Uterus (tissue), 4 donors: ENCODE data around the gene PTPRN2. TPM values are rescaled to one million over a fixed set of nuclear protein-coding genes. Genes with fewer than 3 reads are reported as not detected.

Experiments used
- DNase-seq, 2 donors: peaks; one replicate each; pipeline ENCODE4 v3.0.0-alpha.2; 2019 to 2020
- H3K27ac ChIP-seq, 2 donors: fragments of 200-600 bp; sonication (generic); 1 replicate in 1 of 2; 2 replicates in 1 of 2; pipeline ENCODE4 v1.5.1; 2016 to 2018
- H3K27me3 ChIP-seq, 2 donors: fragments of 200-600 bp; sonication (generic); one replicate each; pipeline ENCODE4 v1.5.1; 2018 to 2019; ENCODE audit warnings: control low read depth in 1 of 2
- H3K36me3 ChIP-seq, 2 donors: fragments of 200-600 bp; sonication (generic); one replicate each; pipeline ENCODE4 v1.5.1; 2019; ENCODE audit warnings: control low read depth in 1 of 2
- H3K4me1 ChIP-seq, 2 donors: fragments of 200-600 bp; sonication (generic); one replicate each; pipeline ENCODE4 v1.5.1; 2018 to 2019; ENCODE audit warnings: control low read depth in 1 of 2
- H3K4me3 ChIP-seq, 2 donors: fragments of 200-600 bp; sonication (generic); 1 replicate in 1 of 2; 2 replicates in 1 of 2; pipeline ENCODE4 v1.5.1; 2018 to 2019; ENCODE audit warnings: mild to moderate bottlenecking in 1 of 2
- H3K9me3 ChIP-seq, 2 donors: fragments of 200-600 bp; sonication (generic); one replicate each; pipeline ENCODE4 v1.5.1; 2019; ENCODE audit warnings: control low read depth in 1 of 2
- CTCF ChIP-seq, 4 experiments: fragments of 200-600 bp in 2 of 4; fragments of 450-650 bp in 2 of 4; sonication (generic) in 2 of 4; IDR thresholded peaks; one replicate each; pipeline ENCODE4 v1.5.1; 2016 to 2019; ENCODE audit warnings: antibody characterized with exemption in 4 of 4, mild to moderate bottlenecking in 2 of 4, moderate library complexity in 1 of 4
- POLR2A ChIP-seq, 2 donors: fragments of 450-650 bp; IDR thresholded peaks; one replicate each; pipeline ENCODE4 v1.6.1; 2016; ENCODE audit warnings: antibody characterized with exemption in 2 of 2, mild to moderate bottlenecking in 1 of 2, moderate library complexity in 1 of 2
- intact Hi-C: fragments of 100-400 bp; cut with DNase I; formaldehyde crosslinking; loops from one replicate; pipeline ENCODE4 v1.15.1; 2023; ENCODE audit warnings: low total_unique reads
- total RNA-seq, 4 donors: library from RNA; depleted of rRNA in 3 of 4; stranded (reverse); fragments of >200 nt in 3 of 4; gene quantifications; one replicate each; pipeline versions ENCODE4 v1.1.0 to v1.2.4, GENCODE V29; 2014 to 2023
- donor health status: DM: yes; HTN: yes; CAD: no.

PTPRN2 gene
- total RNA-seq, 4 donors from 2014 or later, result 1.2 to 5.2 (median 2.3) TPM

- Histone ChIP-seq H3K4me1 (no peaks in the 10 kb centered on the region), H3K27ac (no peak overlapping the region), H3K9me3 (no peaks in the 10 kb centered on the region), H3K27me3 (no peaks in the 10 kb centered on the region), H3K36me3 (no peaks in the 10 kb centered on the region), H3K4me3 (no peak overlapping the region)
- intact Hi-C loops, result no loop called here
- TF ChIP-seq CTCF (IDR thresholded peaks at IDR 0.05) (no peak), POLR2A (IDR thresholded peaks at IDR 0.05) (no peak)
- no peak for DNase-seq
Measured at GRCh38 chr7:158125721-158126120, 461.9 kb downstream of the PTPRN2 start.

DNA sequence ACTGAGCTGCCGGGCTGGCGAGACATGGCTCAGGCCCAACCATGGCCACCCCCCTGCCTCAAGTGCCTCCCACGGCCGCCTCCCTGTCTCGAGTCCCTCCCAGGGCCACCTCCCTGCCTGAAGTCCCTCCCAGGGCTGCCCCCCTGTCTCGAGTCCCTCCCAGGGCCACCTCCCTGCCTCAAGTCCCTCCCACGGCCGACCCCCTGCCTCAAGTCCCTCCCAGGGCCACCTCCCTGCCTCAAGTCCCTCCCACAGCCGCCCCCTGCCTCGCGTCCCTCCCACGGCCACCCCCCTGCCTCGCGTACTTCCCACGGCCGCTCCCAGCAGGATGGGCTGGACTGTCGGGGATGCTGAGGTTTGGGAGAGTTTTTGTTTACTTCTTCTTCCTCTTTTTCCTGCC, 462.5 kb downstream of the PTPRN2 start:
- Histone ChIP-seq H3K4me1 (no peaks in the 10 kb centered on the region), H3K36me3 (no peaks in the 10 kb centered on the region), H3K27me3 (no peaks in the 10 kb centered on the region), H3K27ac (no peak overlapping the region), H3K9me3 (no peaks in the 10 kb centered on the region), H3K4me3 (no peak overlapping the region)
- TF ChIP-seq POLR2A (IDR thresholded peaks at IDR 0.05) (no peak), CTCF (IDR thresholded peaks at IDR 0.05) (no peak)
- intact Hi-C loops, result no loop called here
- no peak for DNase-seq

DNA sequence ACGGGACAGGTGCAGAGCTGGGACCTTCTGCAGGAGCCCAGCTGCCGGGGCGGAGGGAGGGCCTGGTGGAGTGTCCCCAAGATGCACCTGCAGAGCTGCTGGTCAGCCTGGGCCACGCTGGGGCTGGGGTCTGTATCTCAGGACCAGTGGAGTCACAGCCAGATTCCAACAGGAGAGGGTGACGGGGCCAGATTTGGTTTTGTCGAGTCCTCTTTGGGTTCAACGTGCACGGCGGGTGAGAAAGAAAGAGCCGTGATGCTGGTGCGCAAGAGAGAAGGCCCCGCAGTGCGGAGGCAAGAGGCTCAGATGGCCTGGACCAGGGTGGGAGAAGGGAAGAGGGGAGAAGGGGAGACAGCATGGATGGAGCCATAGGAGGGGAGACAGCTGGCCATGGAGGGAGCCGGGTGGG, 462.9 kb downstream of the PTPRN2 start:
- H3K27ac ChIP-seq, result no peak overlapping the region
- H3K27me3 ChIP-seq, result no peaks in the 10 kb centered on the region
- TF ChIP-seq CTCF (IDR thresholded peaks at IDR 0.05) (no peak), POLR2A (IDR thresholded peaks at IDR 0.05) (no peak)
- no peak for DNase-seq
- H3K4me1 ChIP-seq, result no peaks in the 10 kb centered on the region
- no peaks in the 10 kb centered on the region for H3K9me3 ChIP-seq
- no peak overlapping the region for H3K4me3 ChIP-seq
- H3K36me3 ChIP-seq, result no peaks in the 10 kb centered on the region
- intact Hi-C loops, result no loop called here

DNA sequence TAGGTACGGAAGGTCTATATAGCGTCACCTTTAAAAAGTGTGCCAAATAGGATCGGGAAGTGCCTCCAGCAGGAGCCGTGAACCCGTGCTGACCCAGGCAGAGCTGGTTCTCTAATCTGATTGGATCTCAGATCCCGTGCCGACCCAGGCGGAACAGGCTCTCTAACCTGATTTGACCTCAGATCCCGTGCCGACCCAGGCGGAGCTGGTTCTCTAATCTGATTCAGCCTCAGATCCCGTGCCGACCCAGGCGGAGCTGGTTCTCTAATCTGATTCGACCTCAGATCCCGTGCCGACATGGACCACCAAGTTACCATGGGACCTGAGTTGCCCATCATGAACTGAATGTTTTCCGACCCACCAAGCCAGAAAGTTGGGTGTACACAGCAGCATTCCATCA, 463.9 kb downstream of the PTPRN2 start:
- TF ChIP-seq CTCF (IDR thresholded peaks at IDR 0.05) (no peak), POLR2A (IDR thresholded peaks at IDR 0.05) (no peak)
- no peaks in the 10 kb centered on the region for H3K27me3 ChIP-seq
- no peaks in the 10 kb centered on the region for H3K36me3 ChIP-seq
- H3K4me3 ChIP-seq, result no peak overlapping the region
- H3K4me1 ChIP-seq, result no peaks in the 10 kb centered on the region
- intact Hi-C loops, result no loop called here
- H3K9me3 ChIP-seq, result no peaks in the 10 kb centered on the region
- H3K27ac ChIP-seq, result no peak overlapping the region
- DNase-seq, result no peak

GRCh38 chr7:158123214-158123613, 464.4 kb downstream of the PTPRN2 start:
- Histone ChIP-seq H3K4me1 (no peaks in the 10 kb centered on the region), H3K4me3 (no peak overlapping the region), H3K27me3 (no peaks in the 10 kb centered on the region), H3K27ac (no peak overlapping the region), H3K9me3 (no peaks in the 10 kb centered on the region), H3K36me3 (no peaks in the 10 kb centered on the region)
- intact Hi-C loops, result no loop called here
- TF ChIP-seq CTCF (IDR thresholded peaks at IDR 0.05) (no peak), POLR2A (IDR thresholded peaks at IDR 0.05) (no peak)
- DNase-seq, result no peak
